ENCODE measurements around the gene ZNF638. TPM values are rescaled to one million over a fixed set of nuclear protein-coding genes. Genes with fewer than 3 reads are reported as not detected.

Gene ZNF638
- total RNA-seq, 1 donor from 2014 or later, result 91.7 TPM

DNA sequence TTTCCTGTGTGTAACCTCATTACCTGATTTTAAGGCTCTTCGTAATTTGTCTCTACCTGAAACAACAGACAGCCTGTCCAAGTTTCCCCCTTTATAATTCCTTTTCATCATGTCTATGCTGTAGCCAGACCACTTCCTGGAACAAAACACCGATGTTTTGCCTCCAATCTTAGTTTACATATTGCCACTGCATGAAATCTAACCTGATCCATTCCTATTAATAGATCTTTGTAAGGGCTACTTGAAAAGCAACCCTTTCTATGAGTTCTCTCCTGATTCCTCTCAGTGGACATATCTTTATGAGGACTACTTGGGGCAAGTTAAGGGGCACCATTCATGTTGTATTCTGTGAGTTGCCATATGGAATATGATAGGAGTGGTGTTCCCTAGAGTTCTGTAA, 30.9 kb downstream of the ZNF638 start:
- H3K4me3 Mint-ChIP-seq (ENCODE audit: unreplicated experiment), result no peak overlapping the region
- H3K27me3 Mint-ChIP-seq (ENCODE audit: low read depth, unreplicated experiment), result no peaks in the 10 kb centered on the region
- no peaks in the 10 kb centered on the region for H3K27me3 ChIP-seq (ENCODE audit: insufficient read depth, low read length)
- peaks cover 10% of the 10 kb centered on the region for H3K36me3 Mint-ChIP-seq (ENCODE audit: low read depth, unreplicated experiment)
- peaks cover 56% of the 10 kb centered on the region for H4K20me1 ChIP-seq (ENCODE audit: insufficient read depth, low read length)
- DNase-seq (ENCODE audit: low read depth) (no peak), FAIRE-seq (no peak)
- peaks cover 8% of the 10 kb centered on the region for H3K4me1 Mint-ChIP-seq (ENCODE audit: low read depth, unreplicated experiment)
- H3K4me3 ChIP-seq (ENCODE audit: insufficient read depth, low read depth, low read length), result no peak overlapping the region
- no peak overlapping the region for H3K9ac ChIP-seq (ENCODE audit: low read length)
- peaks cover 39% of the 10 kb centered on the region for H3K36me3 ChIP-seq (ENCODE audit: insufficient read depth, low read length)
- no peak overlapping the region for H3K4me2 ChIP-seq (ENCODE audit: low read length)
- H3K27ac ChIP-seq (ENCODE audit: low read depth, low read length), result no peak overlapping the region
- no peaks in the 10 kb centered on the region for H3K4me1 ChIP-seq (ENCODE audit: insufficient read depth, low read length)
- no peaks in the 10 kb centered on the region for H3K9me3 ChIP-seq (ENCODE audit: insufficient read depth, low read depth, low read length)
- TF ChIP-seq, protein P1, sequence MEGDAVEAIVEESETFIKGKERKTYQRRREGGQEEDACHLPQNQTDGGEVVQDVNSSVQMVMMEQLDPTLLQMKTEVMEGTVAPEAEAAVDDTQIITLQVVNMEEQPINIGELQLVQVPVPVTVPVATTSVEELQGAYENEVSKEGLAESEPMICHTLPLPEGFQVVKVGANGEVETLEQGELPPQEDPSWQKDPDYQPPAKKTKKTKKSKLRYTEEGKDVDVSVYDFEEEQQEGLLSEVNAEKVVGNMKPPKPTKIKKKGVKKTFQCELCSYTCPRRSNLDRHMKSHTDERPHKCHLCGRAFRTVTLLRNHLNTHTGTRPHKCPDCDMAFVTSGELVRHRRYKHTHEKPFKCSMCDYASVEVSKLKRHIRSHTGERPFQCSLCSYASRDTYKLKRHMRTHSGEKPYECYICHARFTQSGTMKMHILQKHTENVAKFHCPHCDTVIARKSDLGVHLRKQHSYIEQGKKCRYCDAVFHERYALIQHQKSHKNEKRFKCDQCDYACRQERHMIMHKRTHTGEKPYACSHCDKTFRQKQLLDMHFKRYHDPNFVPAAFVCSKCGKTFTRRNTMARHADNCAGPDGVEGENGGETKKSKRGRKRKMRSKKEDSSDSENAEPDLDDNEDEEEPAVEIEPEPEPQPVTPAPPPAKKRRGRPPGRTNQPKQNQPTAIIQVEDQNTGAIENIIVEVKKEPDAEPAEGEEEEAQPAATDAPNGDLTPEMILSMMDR (IDR thresholded peaks at IDR 0.05; ENCODE audit: insufficient read depth, low read depth, low read length), result no peak
- no peak for TF ChIP-seq EZH2 (IDR thresholded peaks at IDR 0.05; ENCODE audit: insufficient read depth, low read length)
- no peaks in the 10 kb centered on the region for H3K9me3 Mint-ChIP-seq (ENCODE audit: unreplicated experiment)
- H2AFZ ChIP-seq (ENCODE audit: low read depth, low read length), result no peak overlapping the region
- no peak overlapping the region for H3K27ac Mint-ChIP-seq (ENCODE audit: unreplicated experiment)
- H3K79me2 ChIP-seq (ENCODE audit: insufficient read depth, low read length), result peaks cover 57% of the 10 kb centered on the region

- Mint-ChIP-seq H3K9me3 (ENCODE audit: unreplicated experiment) (no peaks in the 10 kb centered on the region), H3K36me3 (ENCODE audit: low read depth, unreplicated experiment) (peaks cover 7% of the 10 kb centered on the region), H3K27me3 (ENCODE audit: low read depth, unreplicated experiment) (no peaks in the 10 kb centered on the region), H3K27ac (ENCODE audit: unreplicated experiment) (no peak overlapping the region), H3K4me3 (ENCODE audit: unreplicated experiment) (no peak overlapping the region), H3K4me1 (ENCODE audit: low read depth, unreplicated experiment) (no peaks in the 10 kb centered on the region)
- H3K79me2 ChIP-seq (ENCODE audit: insufficient read depth, low read length), result peaks cover 20% of the 10 kb centered on the region
- H3K36me3 ChIP-seq (ENCODE audit: insufficient read depth, low read length), result peaks cover 26% of the 10 kb centered on the region
- H3K9me3 ChIP-seq (ENCODE audit: insufficient read depth, low read depth, low read length), result no peaks in the 10 kb centered on the region
- H3K9ac ChIP-seq (ENCODE audit: low read length), result no peak overlapping the region
- H3K27ac ChIP-seq (ENCODE audit: low read depth, low read length), result no peak overlapping the region
- peaks cover 30% of the 10 kb centered on the region for H4K20me1 ChIP-seq (ENCODE audit: insufficient read depth, low read length)
- TF ChIP-seq EZH2 (IDR thresholded peaks at IDR 0.05; ENCODE audit: insufficient read depth, low read length), result no peak
- TF ChIP-seq, protein P1 (IDR thresholded peaks at IDR 0.05; ENCODE audit: insufficient read depth, low read depth, low read length), result no peak
- no peak for DNase-seq (ENCODE audit: low read depth)
- H2AFZ ChIP-seq (ENCODE audit: low read depth, low read length), result no peak overlapping the region
- no peak overlapping the region for H3K4me2 ChIP-seq (ENCODE audit: low read length)
- H3K4me3 ChIP-seq (ENCODE audit: insufficient read depth, low read depth, low read length), result no peak overlapping the region
- FAIRE-seq, result no peak
- H3K4me1 ChIP-seq (ENCODE audit: insufficient read depth, low read length), result no peaks in the 10 kb centered on the region
- H3K27me3 ChIP-seq (ENCODE audit: insufficient read depth, low read length), result no peaks in the 10 kb centered on the region
Measured at GRCh38 chr2:71370015-71370414, 38.4 kb downstream of the ZNF638 start.

- peak overlapping the region; percentile 62 for H3K27ac Mint-ChIP-seq (ENCODE audit: unreplicated experiment)
- H3K4me3 ChIP-seq (ENCODE audit: insufficient read depth, low read depth, low read length), result no peak overlapping the region
- H3K4me3 Mint-ChIP-seq (ENCODE audit: unreplicated experiment), result no peak overlapping the region
- no peaks in the 10 kb centered on the region for H3K27me3 Mint-ChIP-seq (ENCODE audit: low read depth, unreplicated experiment)
- H3K36me3 Mint-ChIP-seq (ENCODE audit: low read depth, unreplicated experiment), result peaks cover 9% of the 10 kb centered on the region
- no peaks in the 10 kb centered on the region for H3K9me3 Mint-ChIP-seq (ENCODE audit: unreplicated experiment)
- no peak overlapping the region for H3K27ac ChIP-seq (ENCODE audit: low read depth, low read length)
- TF ChIP-seq EZH2 (IDR thresholded peaks at IDR 0.05; ENCODE audit: insufficient read depth, low read length), result no peak
- TF ChIP-seq, protein P1 (IDR thresholded peaks at IDR 0.05; ENCODE audit: insufficient read depth, low read depth, low read length), result no peak
- FAIRE-seq, result no peak
- no peak overlapping the region for H3K4me2 ChIP-seq (ENCODE audit: low read length)
- H3K9me3 ChIP-seq (ENCODE audit: insufficient read depth, low read depth, low read length), result no peaks in the 10 kb centered on the region
- peaks cover 23% of the 10 kb centered on the region for H3K79me2 ChIP-seq (ENCODE audit: insufficient read depth, low read length)
- no peaks in the 10 kb centered on the region for H3K27me3 ChIP-seq (ENCODE audit: insufficient read depth, low read length)
- peaks cover 41% of the 10 kb centered on the region for H4K20me1 ChIP-seq (ENCODE audit: insufficient read depth, low read length)
- H3K4me1 Mint-ChIP-seq (ENCODE audit: low read depth, unreplicated experiment), result peaks cover 1% of the 10 kb centered on the region
- DNase-seq (ENCODE audit: low read depth), result no peak
- no peaks in the 10 kb centered on the region for H3K4me1 ChIP-seq (ENCODE audit: insufficient read depth, low read length)
- H3K36me3 ChIP-seq (ENCODE audit: insufficient read depth, low read length), result peaks cover 35% of the 10 kb centered on the region
- H3K9ac ChIP-seq (ENCODE audit: low read length), result no peak overlapping the region
- no peak overlapping the region for H2AFZ ChIP-seq (ENCODE audit: low read depth, low read length)
Measured at GRCh38 chr2:71372042-71372441, 40.5 kb downstream of the ZNF638 start.
